Uterus (tissue), 2 donors: Measurements from ENCODE around the gene DBNL.
"Not testable (repeated sequence)": the region's sequence is repeated elsewhere in the genome, so short reads cannot be mapped to it uniquely, and the experiment has no call there.

Experiments
- CTCF ChIP-seq, 4 experiments: fragments of 200-600 bp in 2 of 4; fragments of 450-650 bp in 2 of 4; sonication (generic) in 2 of 4; IDR thresholded peaks; one replicate each; pipeline ENCODE4 v1.5.1; 2016 to 2019; ENCODE audit warnings: antibody characterized with exemption in 4 of 4, mild to moderate bottlenecking in 2 of 4, moderate library complexity in 1 of 4
- POLR2A ChIP-seq, 2 donors: fragments of 450-650 bp; IDR thresholded peaks; one replicate each; pipeline ENCODE4 v1.6.1; 2016; ENCODE audit warnings: antibody characterized with exemption in 2 of 2, mild to moderate bottlenecking in 1 of 2, moderate library complexity in 1 of 2

DNA sequence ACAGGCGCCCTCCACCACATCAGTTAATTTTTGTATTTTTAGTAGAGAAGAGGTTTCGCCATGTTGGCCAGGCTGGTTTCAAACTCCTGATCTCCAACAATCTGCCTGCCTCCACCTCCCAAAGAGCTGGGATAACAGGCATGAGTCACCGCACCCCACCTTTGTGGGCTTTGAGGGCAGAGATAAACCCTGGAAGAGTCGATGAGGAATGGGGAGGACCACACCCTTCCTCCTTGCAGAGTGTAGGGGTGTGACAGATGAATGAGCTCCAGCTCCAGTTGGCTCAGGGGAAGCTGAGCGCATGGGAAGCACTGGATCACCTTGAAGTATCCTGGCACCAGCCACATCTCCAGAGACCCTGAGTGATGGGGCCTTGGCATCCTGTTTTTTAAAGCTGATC, 14.5 kb upstream of the DBNL start:
- TF ChIP-seq POLR2A, CTCF (IDR thresholded peaks at IDR 0.05): not testable (repeated sequence)
